ENCODE measurements around the gene VOPP1. TPM values are rescaled to one million over a fixed set of nuclear protein-coding genes. Genes with fewer than 3 reads are reported as not detected.

VOPP1 gene
- total RNA-seq, 2 experiments from 2014 or later: 49.6 to 53.1 TPM

DNA sequence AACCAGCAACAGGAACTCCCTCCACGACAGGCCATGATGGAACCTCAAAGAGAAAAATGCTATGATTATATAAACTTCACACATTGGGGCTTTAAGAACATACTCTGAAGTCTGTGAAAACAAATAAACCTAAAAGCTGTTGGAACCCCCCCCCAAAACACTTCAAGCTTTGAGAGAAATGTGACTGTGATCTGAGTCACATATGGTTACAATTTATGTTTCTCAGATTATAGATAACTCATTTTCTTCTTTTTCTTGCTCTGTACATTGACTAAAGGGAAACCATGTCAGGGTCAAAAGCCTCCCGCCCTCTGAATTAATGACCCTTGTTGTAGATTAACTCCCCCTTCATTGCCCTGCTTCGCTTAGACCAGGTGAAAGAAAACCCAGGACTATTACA lies 15.8 kb downstream of the VOPP1 start:
- DNase-seq (no peak), ATAC-seq (ENCODE audit: poor library complexity) (no peak)
- Histone ChIP-seq H3K4me1 (ENCODE audit: insufficient read depth, low read length) (peaks cover 87% of the 10 kb centered on the region), H3K36me3 (ENCODE audit: insufficient read depth, low read length) (peaks cover 17% of the 10 kb centered on the region), H3K4me3 (ENCODE audit: low read length) (no peak overlapping the region), H3K27ac (ENCODE audit: low read depth in 1 of 2, low read length in 2 of 2) (no peak overlapping the region), H3K27me3 (ENCODE audit: control insufficient read depth in 1 of 2, insufficient read depth in 2 of 2, low read length in 2 of 2) (no peaks in the 10 kb centered on the region), H3K9me3 (ENCODE audit: control insufficient read depth in 1 of 2, insufficient read depth in 1 of 2, low read length in 2 of 2) (no peaks in the 10 kb centered on the region)
- H3K4me3 Mint-ChIP-seq: peak overlapping the region; percentile 11
- ChIA-PET CTCF (no interaction called here), POLR2A (interaction anchor here (0.6 to 0.8 kb wide), 2 partner anchors 9 to 10 kb away, joined by 3 read pairs; no protein-coding TSS in a partner anchor)
- peaks cover 28% of the 10 kb centered on the region for H3K36me3 Mint-ChIP-seq (ENCODE audit: low read depth)
- peak overlapping the region; percentile 78 for H3K27ac Mint-ChIP-seq
- TF ChIP-seq, protein P1, sequence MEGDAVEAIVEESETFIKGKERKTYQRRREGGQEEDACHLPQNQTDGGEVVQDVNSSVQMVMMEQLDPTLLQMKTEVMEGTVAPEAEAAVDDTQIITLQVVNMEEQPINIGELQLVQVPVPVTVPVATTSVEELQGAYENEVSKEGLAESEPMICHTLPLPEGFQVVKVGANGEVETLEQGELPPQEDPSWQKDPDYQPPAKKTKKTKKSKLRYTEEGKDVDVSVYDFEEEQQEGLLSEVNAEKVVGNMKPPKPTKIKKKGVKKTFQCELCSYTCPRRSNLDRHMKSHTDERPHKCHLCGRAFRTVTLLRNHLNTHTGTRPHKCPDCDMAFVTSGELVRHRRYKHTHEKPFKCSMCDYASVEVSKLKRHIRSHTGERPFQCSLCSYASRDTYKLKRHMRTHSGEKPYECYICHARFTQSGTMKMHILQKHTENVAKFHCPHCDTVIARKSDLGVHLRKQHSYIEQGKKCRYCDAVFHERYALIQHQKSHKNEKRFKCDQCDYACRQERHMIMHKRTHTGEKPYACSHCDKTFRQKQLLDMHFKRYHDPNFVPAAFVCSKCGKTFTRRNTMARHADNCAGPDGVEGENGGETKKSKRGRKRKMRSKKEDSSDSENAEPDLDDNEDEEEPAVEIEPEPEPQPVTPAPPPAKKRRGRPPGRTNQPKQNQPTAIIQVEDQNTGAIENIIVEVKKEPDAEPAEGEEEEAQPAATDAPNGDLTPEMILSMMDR (IDR thresholded peaks at IDR 0.05): no peak
- H3K4me1 Mint-ChIP-seq (ENCODE audit: low read depth): peaks cover 100% of the 10 kb centered on the region
- intact Hi-C loops (cut with DNase I, micrococcal nuclease): loop anchor here in 1 of 2 experiments (2.0 kb wide), 1 partner anchor 14 kb away; no protein-coding TSS in a partner anchor
- H3K27me3 Mint-ChIP-seq: no peaks in the 10 kb centered on the region
- no peaks in the 10 kb centered on the region for H3K9me3 Mint-ChIP-seq

DNA sequence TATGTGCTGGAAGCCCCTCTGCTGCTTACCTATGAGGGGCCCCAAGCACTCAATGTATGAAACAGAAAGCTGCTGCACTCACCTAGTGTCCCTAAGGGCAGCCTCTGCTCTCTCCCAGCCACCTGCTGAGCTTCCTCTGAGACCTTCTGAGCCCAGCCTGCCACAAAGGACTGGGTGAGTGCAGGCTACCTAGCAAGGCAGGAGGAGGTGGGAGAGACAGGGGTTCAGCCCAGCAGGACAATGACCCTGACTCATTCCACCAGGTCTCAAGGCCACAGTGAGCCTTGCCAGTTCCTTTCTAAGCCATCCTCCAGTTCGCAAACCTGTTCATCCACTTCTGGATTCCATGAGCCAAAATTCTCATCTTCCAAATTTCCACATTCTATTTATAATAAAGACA lies 16.3 kb downstream of the VOPP1 start:
- H3K27me3 Mint-ChIP-seq: no peaks in the 10 kb centered on the region
- POLR2A ChIA-PET: interaction anchor here (0.6 to 1.0 kb wide), 4 partner anchors 9 to 87 kb away, joined by 3 read pairs; no protein-coding TSS in a partner anchor
- peaks cover 100% of the 10 kb centered on the region for H3K4me1 Mint-ChIP-seq (ENCODE audit: low read depth)
- Histone ChIP-seq H3K4me1 (ENCODE audit: insufficient read depth, low read length) (peaks cover 87% of the 10 kb centered on the region), H3K4me3 (ENCODE audit: low read length) (no peak overlapping the region), H3K36me3 (ENCODE audit: insufficient read depth, low read length) (peaks cover 17% of the 10 kb centered on the region), H3K27me3 (ENCODE audit: control insufficient read depth in 1 of 2, insufficient read depth in 2 of 2, low read length in 2 of 2) (no peaks in the 10 kb centered on the region), H3K9me3 (ENCODE audit: control insufficient read depth in 1 of 2, insufficient read depth in 1 of 2, low read length in 2 of 2) (no peaks in the 10 kb centered on the region), H3K27ac (ENCODE audit: low read depth in 1 of 2, low read length in 2 of 2) (no peak overlapping the region)
- H3K9me3 Mint-ChIP-seq: no peaks in the 10 kb centered on the region
- ATAC-seq (ENCODE audit: poor library complexity): no peak
- CTCF ChIA-PET: no interaction called here
- DNase-seq: no peak
- H3K36me3 Mint-ChIP-seq (ENCODE audit: low read depth): peaks cover 28% of the 10 kb centered on the region
- H3K4me3 Mint-ChIP-seq: no peak overlapping the region
- intact Hi-C loops (cut with DNase I, micrococcal nuclease): loop anchor here in 1 of 2 experiments (2.0 kb wide), 1 partner anchor 15 kb away; no protein-coding TSS in a partner anchor
- H3K27ac Mint-ChIP-seq: peak overlapping the region; percentile 78
- TF ChIP-seq, protein P1 (IDR thresholded peaks at IDR 0.05): no peak

DNA sequence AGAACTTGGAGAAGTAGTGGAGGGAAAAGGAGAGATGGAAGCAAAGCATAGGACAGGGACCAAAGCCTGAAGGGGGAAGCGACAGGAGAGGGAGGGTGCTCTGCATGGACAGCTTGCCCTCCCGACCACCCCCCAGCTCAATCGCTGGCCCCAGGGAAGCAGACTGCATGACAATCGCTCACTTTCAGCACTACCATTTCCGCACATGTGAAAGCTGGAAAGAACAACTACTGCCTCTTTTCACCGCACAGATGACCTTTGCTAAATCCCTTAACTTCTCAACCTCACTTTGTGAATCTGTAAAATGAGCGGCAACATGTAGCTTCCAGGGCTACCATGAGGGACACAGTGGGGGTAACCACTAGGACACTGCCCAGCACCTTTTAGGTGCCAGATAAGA lies 17.1 kb downstream of the VOPP1 start:
- Histone ChIP-seq H3K27me3 (ENCODE audit: control insufficient read depth in 1 of 2, insufficient read depth in 2 of 2, low read length in 2 of 2) (no peaks in the 10 kb centered on the region), H3K4me1 (ENCODE audit: insufficient read depth, low read length) (peaks cover 86% of the 10 kb centered on the region), H3K36me3 (ENCODE audit: insufficient read depth, low read length) (peaks cover 17% of the 10 kb centered on the region), H3K9me3 (ENCODE audit: control insufficient read depth in 1 of 2, insufficient read depth in 1 of 2, low read length in 2 of 2) (no peaks in the 10 kb centered on the region), H3K4me3 (ENCODE audit: low read length) (no peak overlapping the region), H3K27ac (ENCODE audit: low read depth in 1 of 2, low read length in 2 of 2) (no peak overlapping the region)
- H3K9me3 Mint-ChIP-seq: no peaks in the 10 kb centered on the region
- H3K4me1 Mint-ChIP-seq (ENCODE audit: low read depth): peaks cover 100% of the 10 kb centered on the region
- ATAC-seq (ENCODE audit: poor library complexity): no peak
- DNase-seq: no peak
- TF ChIP-seq, protein P1 (IDR thresholded peaks at IDR 0.05): no peak
- intact Hi-C loops (cut with DNase I, micrococcal nuclease): no loop called here
- peak overlapping the region; percentile 27 for H3K4me3 Mint-ChIP-seq
- H3K36me3 Mint-ChIP-seq (ENCODE audit: low read depth): peaks cover 28% of the 10 kb centered on the region
- H3K27ac Mint-ChIP-seq: peak overlapping the region; percentile 64
- no peaks in the 10 kb centered on the region for H3K27me3 Mint-ChIP-seq
- ChIA-PET CTCF (no interaction called here), POLR2A (interaction anchor here (0.9 to 1.0 kb wide), 2 partner anchors 18 to 86 kb away, joined by 3 read pairs; no protein-coding TSS in a partner anchor)

Data from CD4-positive, alpha-beta T cell (primary cell).